ENCODE results near the gene MRAP2.
"Not testable (repeated sequence)": the region's sequence is repeated elsewhere in the genome, so short reads cannot be mapped to it uniquely, and the experiment has no call there.

The MRAP2 gene

GRCh38 chr6:84086545-84087429 is 53.2 kb downstream of the MRAP2 start:
- no peak overlapping the region for H3K4me3 ChIP-seq (ENCODE audit: low read depth in 1 of 5, low read length in 5 of 5)

GRCh38 chr6:84089081-84089480 is 55.5 kb downstream of the MRAP2 start:
- Histone ChIP-seq H3K4me3 (ENCODE audit: low read depth in 1 of 5, low read length in 5 of 5) (no peak overlapping the region), H3K9me3 (ENCODE audit: control insufficient read depth in 5 of 5, low read length in 5 of 5) (peaks cover 0 to 3% (median 0%) of the 10 kb centered on the region in 5 donors), H3K4me1 (ENCODE audit: control insufficient read depth in 5 of 5, insufficient read depth in 5 of 5, low read length in 5 of 5) (no peaks in the 10 kb centered on the region), H3K36me3 (ENCODE audit: control insufficient read depth in 5 of 5, insufficient read depth in 5 of 5, low read length in 5 of 5) (no peaks in the 10 kb centered on the region), H3K27me3 (ENCODE audit: control insufficient read depth in 5 of 5, insufficient read depth in 4 of 5, low read length in 5 of 5) (no peaks in the 10 kb centered on the region), H3K27ac (ENCODE audit: low read depth, low read length) (no peak overlapping the region), H3K9ac (ENCODE audit: low read length in 5 of 5) (no peak overlapping the region)

More at GRCh38 chr6:84086545-84087429, 53.2 kb downstream of the MRAP2 start:
- Histone ChIP-seq H3K27me3 (ENCODE audit: control insufficient read depth in 5 of 5, insufficient read depth in 4 of 5, low read length in 5 of 5) (no peaks in the 10 kb centered on the region), H3K9me3 (ENCODE audit: control insufficient read depth in 5 of 5, low read length in 5 of 5) (no peaks in the 10 kb centered on the region), H3K4me1 (ENCODE audit: control insufficient read depth in 5 of 5, insufficient read depth in 5 of 5, low read length in 5 of 5) (no peaks in the 10 kb centered on the region), H3K36me3 (ENCODE audit: control insufficient read depth in 5 of 5, insufficient read depth in 5 of 5, low read length in 5 of 5) (no peaks in the 10 kb centered on the region), H3K9ac (ENCODE audit: low read length in 5 of 5) (no peak overlapping the region), H3K27ac (ENCODE audit: low read depth, low read length) (no peak overlapping the region)

DNA sequence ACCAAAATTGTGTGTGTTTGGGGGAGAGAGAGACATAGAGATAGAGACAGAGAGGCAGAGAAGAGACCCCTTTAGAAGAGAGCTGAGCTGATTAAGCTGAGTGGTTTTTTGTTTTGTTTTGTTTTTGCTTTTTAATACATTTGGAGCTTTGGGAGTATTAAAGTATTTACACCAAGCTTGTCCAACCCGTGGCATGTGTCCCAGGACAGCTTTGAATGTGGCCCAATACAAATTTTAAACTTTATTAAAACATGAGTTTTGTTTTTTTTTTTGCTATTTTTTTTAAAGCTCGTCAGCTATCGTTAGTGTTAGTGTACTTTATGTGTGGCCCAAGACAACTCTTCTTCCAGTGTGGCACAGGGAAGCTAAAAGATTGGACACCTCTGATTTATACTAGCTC is 56.0 kb downstream of the MRAP2 start:
- H3K36me3 ChIP-seq (ENCODE audit: control insufficient read depth in 5 of 5, insufficient read depth in 5 of 5, low read length in 5 of 5): no peaks in the 10 kb centered on the region
- H3K4me1 ChIP-seq (ENCODE audit: control insufficient read depth in 5 of 5, insufficient read depth in 5 of 5, low read length in 5 of 5): no peaks in the 10 kb centered on the region
- H3K9me3 ChIP-seq (ENCODE audit: control insufficient read depth in 5 of 5, low read length in 5 of 5): peaks cover 0 to 3% (median 0%) of the 10 kb centered on the region in 5 donors
- H3K4me3 ChIP-seq (ENCODE audit: low read depth in 1 of 5, low read length in 5 of 5): no peak overlapping the region
- no peak overlapping the region for H3K27ac ChIP-seq (ENCODE audit: low read depth, low read length)
- H3K27me3 ChIP-seq (ENCODE audit: control insufficient read depth in 5 of 5, insufficient read depth in 4 of 5, low read length in 5 of 5): no peaks in the 10 kb centered on the region
- H3K9ac ChIP-seq (ENCODE audit: low read length in 5 of 5): no peak overlapping the region

- H3K4me3 ChIP-seq (ENCODE audit: low read depth in 1 of 5, low read length in 5 of 5): no peak overlapping the region
- no peaks in the 10 kb centered on the region for H3K27me3 ChIP-seq (ENCODE audit: control insufficient read depth in 5 of 5, insufficient read depth in 4 of 5, low read length in 5 of 5)
- no peaks in the 10 kb centered on the region for H3K36me3 ChIP-seq (ENCODE audit: control insufficient read depth in 5 of 5, insufficient read depth in 5 of 5, low read length in 5 of 5)
- peaks cover 0 to 3% (median 0%) of the 10 kb centered on the region in 5 donors for H3K9me3 ChIP-seq (ENCODE audit: control insufficient read depth in 5 of 5, low read length in 5 of 5)
- H3K27ac ChIP-seq (ENCODE audit: low read depth, low read length): no peak overlapping the region
- no peaks in the 10 kb centered on the region for H3K4me1 ChIP-seq (ENCODE audit: control insufficient read depth in 5 of 5, insufficient read depth in 5 of 5, low read length in 5 of 5)
- H3K9ac ChIP-seq (ENCODE audit: low read length in 5 of 5): no peak overlapping the region
Observed at GRCh38 chr6:84093441-84094435, 60.2 kb downstream of the MRAP2 start.

DNA sequence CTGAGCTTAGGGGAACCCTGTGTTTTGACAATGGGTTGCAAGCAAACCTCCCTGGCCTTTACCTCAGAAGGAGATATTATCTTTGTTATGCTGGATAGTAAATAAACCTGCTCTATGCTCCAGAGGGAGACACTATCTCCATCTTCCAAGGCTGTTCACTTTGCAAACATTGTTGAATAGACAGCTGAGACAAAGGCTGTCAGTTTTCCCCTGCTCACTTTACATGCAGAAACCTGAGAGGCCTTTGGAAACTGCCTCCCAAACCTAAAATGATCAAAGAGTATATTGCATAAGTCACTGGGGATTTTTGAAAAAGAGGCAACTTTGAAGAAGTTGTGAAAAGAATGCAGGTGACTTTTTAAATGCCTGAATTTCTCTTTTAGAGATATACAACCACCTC is 61.6 kb downstream of the MRAP2 start:
- Histone ChIP-seq H3K36me3 (ENCODE audit: control insufficient read depth in 5 of 5, insufficient read depth in 5 of 5, low read length in 5 of 5) (no peaks in the 10 kb centered on the region), H3K4me3 (ENCODE audit: low read depth in 1 of 5, low read length in 5 of 5) (no peak overlapping the region), H3K4me1 (ENCODE audit: control insufficient read depth in 5 of 5, insufficient read depth in 5 of 5, low read length in 5 of 5) (no peaks in the 10 kb centered on the region), H3K9me3 (ENCODE audit: control insufficient read depth in 5 of 5, low read length in 5 of 5) (peaks cover 0 to 3% (median 0%) of the 10 kb centered on the region in 5 donors), H3K27me3 (ENCODE audit: control insufficient read depth in 5 of 5, insufficient read depth in 4 of 5, low read length in 5 of 5) (no peaks in the 10 kb centered on the region), H3K27ac (ENCODE audit: low read depth, low read length) (no peak overlapping the region), H3K9ac (ENCODE audit: low read length in 5 of 5) (no peak overlapping the region)

DNA sequence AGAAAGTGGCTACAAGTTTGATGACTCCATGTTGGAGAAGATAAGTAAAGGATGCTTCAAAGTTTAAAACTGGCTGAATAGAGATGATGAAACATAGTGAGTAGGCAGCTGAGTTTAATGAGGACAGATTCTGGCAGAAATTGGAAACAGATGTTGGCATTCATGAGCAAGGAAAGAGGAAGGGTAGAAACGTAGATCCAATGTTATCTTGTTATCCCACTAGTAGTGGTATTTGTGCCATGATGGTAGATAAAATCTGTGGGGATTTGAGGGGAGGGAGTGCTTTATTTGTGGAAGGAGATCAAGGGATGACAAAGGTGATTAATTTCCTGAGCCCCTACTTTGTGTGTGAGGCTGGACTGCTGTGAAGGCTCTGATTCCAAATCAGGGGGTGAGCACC is 69.5 kb downstream of the MRAP2 start:
- H3K36me3 ChIP-seq (ENCODE audit: control insufficient read depth in 5 of 5, insufficient read depth in 5 of 5, low read length in 5 of 5): no peaks in the 10 kb centered on the region
- H3K9ac ChIP-seq (ENCODE audit: low read length in 5 of 5): no peak overlapping the region
- H3K4me3 ChIP-seq (ENCODE audit: low read depth in 1 of 5, low read length in 5 of 5): no peak overlapping the region
- H3K9me3 ChIP-seq (ENCODE audit: control insufficient read depth in 5 of 5, low read length in 5 of 5): peaks cover 0 to 4% (median 0%) of the 10 kb centered on the region in 5 donors
- H3K27ac ChIP-seq (ENCODE audit: low read depth, low read length): no peak overlapping the region
- no peaks in the 10 kb centered on the region for H3K4me1 ChIP-seq (ENCODE audit: control insufficient read depth in 5 of 5, insufficient read depth in 5 of 5, low read length in 5 of 5)
- no peaks in the 10 kb centered on the region for H3K27me3 ChIP-seq (ENCODE audit: control insufficient read depth in 5 of 5, insufficient read depth in 4 of 5, low read length in 5 of 5)

DNA sequence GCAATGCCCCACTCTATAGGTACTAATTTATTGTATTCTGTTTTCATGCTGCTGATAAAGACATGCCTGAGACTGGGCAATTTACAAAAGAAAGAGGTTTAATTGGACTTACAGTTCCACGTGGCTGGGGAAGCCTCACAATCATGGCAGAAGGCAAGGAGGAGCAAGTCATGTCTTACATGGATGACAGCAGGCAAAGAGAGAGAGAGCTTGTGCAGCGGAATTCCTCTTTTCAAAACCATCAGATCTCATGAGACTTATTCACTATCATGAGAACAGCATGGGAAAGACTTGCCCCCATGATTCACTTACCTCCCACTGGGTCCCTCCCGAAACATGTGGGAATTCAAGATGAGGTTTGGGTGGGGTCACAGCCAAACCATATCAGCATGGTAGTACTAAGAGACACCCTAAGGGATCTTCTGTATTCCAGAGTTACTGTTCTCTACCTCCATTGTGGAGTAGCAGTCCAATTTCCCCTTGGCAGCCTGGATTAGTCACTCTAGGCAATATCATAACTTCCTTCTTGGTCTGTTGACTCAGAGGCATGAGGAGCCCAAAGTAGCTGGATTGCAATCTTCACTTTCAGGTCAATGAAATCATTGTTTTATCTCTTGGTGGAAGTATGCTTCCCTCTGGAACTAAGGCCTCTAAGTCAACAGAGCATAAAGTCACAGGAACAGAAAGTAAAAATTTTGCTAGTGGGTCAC is 71.8 kb downstream of the MRAP2 start:
- not testable (repeated sequence) for H3K36me3 ChIP-seq (ENCODE audit: control insufficient read depth in 5 of 5, insufficient read depth in 5 of 5, low read length in 5 of 5); H3K27me3 ChIP-seq (ENCODE audit: control insufficient read depth in 5 of 5, insufficient read depth in 4 of 5, low read length in 5 of 5); H3K27ac ChIP-seq (ENCODE audit: low read depth, low read length); H3K9me3 ChIP-seq (ENCODE audit: control insufficient read depth in 5 of 5, low read length in 5 of 5); H3K9ac ChIP-seq (ENCODE audit: low read length in 5 of 5); H3K4me3 ChIP-seq (ENCODE audit: low read depth in 1 of 5, low read length in 5 of 5); H3K4me1 ChIP-seq (ENCODE audit: control insufficient read depth in 5 of 5, insufficient read depth in 5 of 5, low read length in 5 of 5)

- Histone ChIP-seq H3K9ac (ENCODE audit: low read length in 5 of 5) (no peak overlapping the region), H3K27ac (ENCODE audit: low read depth, low read length) (no peak overlapping the region), H3K4me3 (ENCODE audit: low read depth in 1 of 5, low read length in 5 of 5) (no peak overlapping the region), H3K36me3 (ENCODE audit: control insufficient read depth in 5 of 5, insufficient read depth in 5 of 5, low read length in 5 of 5) (no peaks in the 10 kb centered on the region), H3K4me1 (ENCODE audit: control insufficient read depth in 5 of 5, insufficient read depth in 5 of 5, low read length in 5 of 5) (no peaks in the 10 kb centered on the region), H3K27me3 (ENCODE audit: control insufficient read depth in 5 of 5, insufficient read depth in 4 of 5, low read length in 5 of 5) (no peaks in the 10 kb centered on the region), H3K9me3 (ENCODE audit: control insufficient read depth in 5 of 5, low read length in 5 of 5) (peaks cover 0 to 4% (median 0%) of the 10 kb centered on the region in 5 donors)
Observed at GRCh38 chr6:84107495-84107894, 73.9 kb downstream of the MRAP2 start.

DNA sequence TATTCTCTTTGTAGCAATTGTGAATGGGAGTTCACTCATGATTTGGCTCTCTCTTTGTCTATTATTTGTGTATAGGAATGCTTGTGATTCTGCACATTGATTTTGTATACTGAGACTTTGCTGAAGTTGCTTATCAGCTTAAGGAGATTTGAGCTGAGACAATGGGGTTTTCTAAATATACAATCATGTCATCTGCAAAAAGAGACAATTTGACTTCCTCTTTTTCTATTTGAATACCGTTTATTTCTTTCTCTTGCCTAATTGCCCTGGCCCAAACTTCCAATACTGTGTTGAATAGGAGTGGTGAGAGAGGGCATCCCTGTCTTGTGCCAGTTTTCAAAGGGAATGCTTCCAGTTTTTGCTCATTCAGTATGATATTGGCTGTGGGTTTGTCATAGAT is 77.8 kb downstream of the MRAP2 start:
- not testable (repeated sequence) for H3K4me1 ChIP-seq (ENCODE audit: control insufficient read depth in 5 of 5, insufficient read depth in 5 of 5, low read length in 5 of 5); H3K36me3 ChIP-seq (ENCODE audit: control insufficient read depth in 5 of 5, insufficient read depth in 5 of 5, low read length in 5 of 5); H3K4me3 ChIP-seq (ENCODE audit: low read depth in 1 of 5, low read length in 5 of 5); H3K27me3 ChIP-seq (ENCODE audit: control insufficient read depth in 5 of 5, insufficient read depth in 4 of 5, low read length in 5 of 5); H3K9ac ChIP-seq (ENCODE audit: low read length in 5 of 5); H3K9me3 ChIP-seq (ENCODE audit: control insufficient read depth in 5 of 5, low read length in 5 of 5); H3K27ac ChIP-seq (ENCODE audit: low read depth, low read length)

Data from subcutaneous abdominal adipose tissue (tissue), 5 donors.